Left cardiac atrium (tissue), 4 donors: Measurements from ENCODE around the gene PADI1. TPM values are rescaled to one million over a fixed set of nuclear protein-coding genes. Genes with fewer than 3 reads are reported as not detected.

Experiments
- ATAC-seq, 2 donors: fragments of 200-7000 bp; cut with Tn5 transposase; one replicate each; pipeline ENCODE4 v1.9.1; 2020; ENCODE audit warnings: mild to moderate bottlenecking in 2 of 2, moderate library complexity in 2 of 2
- DNase-seq: peaks from one replicate; pipeline ENCODE4 v3.0.0-alpha.2; 2020
- intact Hi-C, 2 donors: fragments of 100-400 bp; cut with DNase I; formaldehyde crosslinking; loops; one replicate each; pipeline versions ENCODE4 v1.14.1 to v1.15.1; 2022 to 2023
- total RNA-seq, 2 donors: library from RNA; stranded (reverse); fragmentation: NEBNext Ultra II Directional; extraction: Animal tissue kit (Norgen Biotek cat#: 25700); gene quantifications; one replicate each; pipeline ENCODE4 v1.2.1, GENCODE V29; 2021
- donor health status: DM: no; HTN: yes; CAD: no.
- donor health status: DM: no; HTN: yes; CAD: no; lungs with severe emphysema.
- donor health status: DM: yes; HTN: yes; CAD: no.
- donor health status: Dilated cardiomyopathy.

PADI1 gene
- total RNA-seq, 2 donors from 2014 or later = not detected

DNA sequence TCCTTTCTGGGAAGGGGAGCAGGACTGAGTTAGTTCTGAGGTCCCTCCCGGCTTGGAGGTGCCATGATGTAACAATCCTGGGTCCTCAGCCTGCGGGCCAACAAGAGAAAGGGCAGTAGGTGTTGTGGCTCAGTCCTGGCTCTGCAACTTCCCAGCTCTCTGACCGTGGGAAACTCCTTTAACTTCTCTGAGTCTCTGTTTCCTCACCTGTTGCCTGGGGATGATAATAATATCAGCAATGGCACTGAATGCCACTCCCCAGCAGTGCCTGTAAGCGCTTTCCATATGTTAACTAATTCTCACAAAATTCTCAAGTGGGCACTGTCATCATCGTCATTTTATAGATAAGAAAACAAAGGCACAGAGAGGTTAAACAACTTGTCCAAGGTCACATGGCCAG lies 46.3 kb downstream of the PADI1 start:
- ATAC-seq (no peak), DNase-seq (no peak)
- intact Hi-C loops = no loop called here

GRCh38 chr1:17251701-17252376 lies 46.9 kb downstream of the PADI1 start:
- ATAC-seq (no peak), DNase-seq (no peak)
- intact Hi-C loops = no loop called here

DNA sequence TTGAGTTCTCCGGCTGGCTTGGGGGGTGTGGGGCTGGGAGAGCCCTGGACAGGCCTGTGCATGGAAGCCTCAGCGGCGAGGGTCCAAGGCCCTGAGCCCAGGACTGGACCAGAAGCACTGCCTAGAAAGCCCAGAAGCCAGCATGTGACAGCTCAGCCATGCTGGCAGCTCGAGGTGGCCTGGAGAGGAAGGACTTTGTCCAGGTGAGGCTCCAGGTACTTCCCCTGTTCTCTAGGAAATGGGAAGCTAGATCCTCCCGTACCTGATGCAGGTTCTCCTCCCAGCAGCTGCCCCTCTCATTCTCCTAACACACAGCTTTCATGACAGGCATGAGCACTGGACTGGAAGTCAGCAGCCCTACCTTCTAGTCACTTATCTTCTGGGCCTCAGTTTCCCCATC lies 50.4 kb downstream of the PADI1 start:
- intact Hi-C loops = no loop called here
- no peak for DNase-seq
- ATAC-seq = no peak

- ATAC-seq = no peak
- intact Hi-C loops = no loop called here
- DNase-seq = no peak
Observed at GRCh38 chr1:17258116-17258757, 53.3 kb downstream of the PADI1 start.

DNA sequence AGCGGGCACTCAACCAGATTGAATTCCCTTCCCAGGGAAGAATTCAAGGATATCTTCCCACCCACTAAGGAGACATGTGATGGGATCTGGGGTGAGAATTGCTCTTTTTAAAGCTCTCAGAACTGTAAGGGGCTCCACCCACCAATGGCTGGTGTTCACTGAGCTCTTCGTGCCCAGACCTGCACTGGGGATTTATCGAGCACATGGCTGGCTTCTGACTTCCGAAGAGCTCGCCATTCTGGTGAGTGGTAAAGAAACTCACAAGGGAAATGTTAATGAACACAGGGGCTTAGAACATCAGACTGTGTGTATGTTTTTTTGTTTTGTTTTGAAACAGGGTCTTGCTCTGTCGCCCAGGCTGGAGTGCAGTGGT lies 53.8 kb downstream of the PADI1 start:
- ATAC-seq (no peak), DNase-seq (no peak)
- intact Hi-C loops = no loop called here

DNA sequence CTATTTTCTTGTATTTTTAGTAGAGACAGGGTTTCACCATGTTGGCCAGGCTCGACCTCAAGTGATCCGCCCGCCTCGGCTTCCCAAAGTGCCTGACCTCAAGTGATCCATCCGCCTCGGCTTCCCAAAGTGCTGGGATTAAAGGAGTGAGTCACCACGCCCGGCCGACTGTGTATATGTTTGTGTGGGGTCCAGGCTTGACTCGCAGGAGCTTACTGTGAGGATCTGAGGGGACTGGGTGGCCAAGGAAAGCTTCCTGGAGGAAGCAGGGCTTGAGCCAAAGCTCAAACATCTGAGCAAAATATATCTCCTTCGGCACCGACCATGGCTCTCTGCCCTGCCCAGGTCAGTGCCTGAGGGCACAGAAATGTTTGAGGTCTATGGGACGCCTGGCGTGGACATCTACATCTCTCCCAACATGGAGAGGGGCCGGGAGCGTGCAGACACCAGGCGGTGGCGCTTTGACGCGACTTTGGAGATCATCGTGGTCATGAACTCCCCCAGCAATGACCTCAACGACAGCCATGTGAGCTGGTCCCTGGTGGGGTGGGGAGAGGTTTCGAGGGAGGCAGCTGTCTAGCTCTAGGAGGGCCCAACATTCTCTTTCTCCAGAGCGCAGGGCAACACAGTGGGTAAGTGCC lies 54.4 kb downstream of the PADI1 start:
- intact Hi-C loops = no loop called here
- ATAC-seq = no peak

GRCh38 chr1:17260264-17260663 lies 55.3 kb downstream of the PADI1 start:
- DNase-seq = no peak
- no peak for ATAC-seq
- intact Hi-C loops = no loop called here

More for the DNA sequence above, 54.4 kb downstream of the PADI1 start:
- DNase-seq = no peak

DNA sequence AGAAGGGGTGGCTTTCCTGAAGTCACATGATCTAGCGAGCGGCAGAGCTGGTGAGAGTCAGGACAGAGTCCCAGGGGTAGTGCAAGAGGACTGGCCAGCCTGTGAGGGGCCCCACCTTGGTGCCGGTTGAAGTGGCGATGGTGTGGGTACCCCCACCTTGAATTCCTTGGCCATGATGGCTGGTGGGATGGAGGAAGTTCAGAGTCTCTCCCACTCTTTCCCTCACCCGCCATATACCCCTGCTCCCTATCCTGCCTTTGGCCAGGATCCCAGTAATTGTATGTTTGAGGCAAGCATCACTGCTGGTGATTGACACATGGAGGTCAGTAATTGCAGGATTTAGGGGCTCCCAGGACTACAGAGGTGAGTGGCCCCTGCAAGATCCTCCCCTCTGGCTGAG lies 55.8 kb downstream of the PADI1 start:
- intact Hi-C loops = no loop called here

DNA sequence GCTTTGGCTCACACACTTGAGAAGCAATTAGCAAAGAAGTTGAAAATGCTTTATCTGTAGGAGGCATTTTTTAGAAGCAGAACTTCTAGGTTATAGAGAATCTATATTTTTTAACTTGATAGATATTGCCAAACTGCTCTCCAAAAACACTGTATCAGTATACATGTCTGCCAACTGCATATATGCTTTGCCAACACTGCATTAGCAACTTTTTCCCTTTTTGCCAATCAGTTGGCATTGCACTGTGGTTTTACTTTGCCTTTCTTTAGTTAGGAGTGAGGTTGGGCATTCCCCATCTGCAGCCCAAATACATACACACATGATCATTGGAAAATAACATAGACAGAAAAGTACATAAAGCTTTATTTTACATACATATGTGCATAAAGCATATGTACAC lies 59.0 kb downstream of the PADI1 start:
- no peak for DNase-seq
- ATAC-seq = no peak
- intact Hi-C loops = no loop called here

More for the DNA sequence above, 55.8 kb downstream of the PADI1 start:
- ATAC-seq (no peak), DNase-seq (no peak)

DNA sequence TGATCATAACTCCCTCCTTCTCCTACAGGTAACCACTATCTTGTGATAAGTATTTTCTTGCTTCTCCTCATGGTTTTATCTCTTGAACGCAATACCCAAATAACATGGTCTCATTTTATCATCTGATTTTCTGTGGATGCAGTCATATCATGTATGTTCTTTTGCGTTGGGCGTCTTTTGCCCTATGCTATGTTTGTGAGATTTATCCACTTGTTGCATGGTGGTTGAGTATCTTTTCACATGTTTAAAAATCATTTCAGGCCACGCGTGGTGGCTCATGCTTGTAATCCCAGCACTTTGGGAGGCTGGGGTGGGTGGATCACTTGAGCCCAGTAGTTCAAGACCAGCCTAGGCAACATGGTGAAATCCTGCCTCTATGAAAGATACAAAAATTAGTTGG lies 59.5 kb downstream of the PADI1 start:
- DNase-seq (no peak), ATAC-seq (no peak)
- intact Hi-C loops = no loop called here

- DNase-seq (no peak), ATAC-seq (no peak)
- intact Hi-C loops = no loop called here
Observed at GRCh38 chr1:17265162-17265561, 60.2 kb downstream of the PADI1 start.

DNA sequence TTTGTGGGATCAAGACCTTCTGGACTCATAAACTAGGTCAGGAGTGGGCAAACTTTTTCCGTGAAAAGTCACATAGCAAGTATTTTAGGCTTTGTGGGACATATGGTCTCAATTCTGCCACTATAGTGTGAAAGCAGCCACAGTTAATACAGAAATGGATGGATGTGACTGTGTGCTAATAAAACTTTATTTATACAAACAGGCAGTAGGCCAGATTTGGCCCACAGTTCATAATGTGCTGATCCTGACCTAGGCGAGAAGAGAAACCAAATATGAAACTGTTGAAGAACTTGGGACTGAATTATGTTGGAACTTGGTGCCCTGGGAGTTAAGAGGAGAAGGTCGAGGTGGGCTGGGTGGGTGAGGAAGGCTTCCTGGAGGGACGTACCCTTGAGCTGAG lies 61.0 kb downstream of the PADI1 start:
- intact Hi-C loops = no loop called here

DNA sequence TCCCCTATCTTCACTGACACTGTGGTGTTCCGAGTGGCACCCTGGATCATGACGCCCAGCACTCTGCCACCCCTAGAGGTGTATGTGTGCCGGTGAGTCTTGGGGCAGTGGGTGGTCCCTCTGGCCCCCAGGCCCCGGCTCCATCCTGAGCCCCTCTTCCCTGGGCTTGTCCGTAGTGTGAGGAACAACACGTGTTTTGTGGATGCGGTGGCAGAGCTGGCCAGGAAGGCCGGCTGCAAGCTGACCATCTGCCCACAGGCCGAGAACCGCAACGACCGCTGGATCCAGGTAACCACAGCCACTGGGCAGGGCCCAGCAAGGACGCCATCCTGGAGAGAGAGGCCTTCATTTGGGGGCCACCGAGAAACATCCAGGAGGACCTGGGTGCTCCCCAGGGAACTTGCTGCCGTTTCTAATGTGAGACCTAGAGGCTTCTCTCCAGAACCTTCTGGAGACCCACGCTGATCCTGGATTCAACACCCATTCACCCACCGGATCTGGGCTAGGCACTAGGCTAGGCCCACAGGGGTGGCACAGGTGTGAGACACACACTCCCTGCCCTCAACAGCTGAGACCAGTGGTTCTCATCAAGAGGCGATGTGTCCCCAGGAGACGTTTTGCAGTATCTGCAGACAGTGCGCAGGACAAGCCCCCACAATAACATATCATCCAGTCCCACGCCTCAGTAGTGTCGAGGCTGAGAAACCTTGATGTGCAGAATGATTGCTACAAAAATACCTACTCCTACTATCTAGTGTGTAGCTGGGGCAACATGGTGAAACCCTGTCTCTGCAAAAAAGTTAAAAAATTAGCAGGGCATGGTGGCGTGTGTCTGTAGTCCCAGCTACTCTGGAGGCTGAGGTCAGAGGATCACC lies 66.2 kb downstream of the PADI1 start:
- intact Hi-C loops = no loop called here
- DNase-seq (no peak), ATAC-seq (no peak)

More for the DNA sequence above, 61.0 kb downstream of the PADI1 start:
- DNase-seq (no peak), ATAC-seq (no peak)

DNA sequence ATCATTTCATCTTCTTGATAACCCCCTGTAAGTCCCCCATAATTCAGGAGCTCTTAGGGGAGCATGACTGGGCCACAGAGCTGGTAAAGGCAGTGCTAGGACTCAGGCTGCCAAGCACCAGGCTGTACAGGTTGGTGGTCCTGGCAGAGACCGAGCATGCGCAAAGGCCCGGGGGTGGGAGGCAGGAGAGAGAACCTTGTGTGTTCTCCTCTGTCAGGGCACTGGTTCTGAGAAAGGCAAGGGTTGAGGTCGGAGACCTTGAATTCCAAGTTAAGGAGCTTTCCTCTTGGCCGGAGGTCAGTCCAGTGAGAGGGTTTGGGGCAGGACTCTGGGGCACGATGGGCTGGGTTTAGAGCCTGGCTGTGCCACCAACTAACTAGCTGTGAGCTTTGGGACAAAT lies 67.1 kb downstream of the PADI1 start:
- intact Hi-C loops = no loop called here
- ATAC-seq = no peak
- no peak for DNase-seq

DNA sequence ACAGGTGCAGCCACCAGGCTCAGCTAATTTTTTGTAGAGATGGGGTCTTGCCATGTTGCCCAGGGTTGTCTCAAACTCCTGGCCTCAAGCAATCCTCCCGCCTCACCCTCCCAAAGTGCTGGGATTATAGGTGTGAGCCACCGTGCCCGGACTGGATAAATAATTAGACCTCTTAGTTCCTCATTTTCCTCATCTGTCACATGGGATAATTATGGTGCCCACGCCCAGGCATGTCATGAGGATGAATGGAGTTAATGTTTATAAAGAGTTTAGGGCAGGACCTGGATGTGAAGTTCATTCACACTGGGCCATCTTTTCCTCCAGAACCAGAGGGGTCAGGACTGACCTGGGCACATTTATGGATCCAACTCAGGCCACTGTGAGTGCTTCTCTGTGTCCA lies 67.7 kb downstream of the PADI1 start:
- ATAC-seq = no peak
- no peak for DNase-seq
- intact Hi-C loops = no loop called here

DNA sequence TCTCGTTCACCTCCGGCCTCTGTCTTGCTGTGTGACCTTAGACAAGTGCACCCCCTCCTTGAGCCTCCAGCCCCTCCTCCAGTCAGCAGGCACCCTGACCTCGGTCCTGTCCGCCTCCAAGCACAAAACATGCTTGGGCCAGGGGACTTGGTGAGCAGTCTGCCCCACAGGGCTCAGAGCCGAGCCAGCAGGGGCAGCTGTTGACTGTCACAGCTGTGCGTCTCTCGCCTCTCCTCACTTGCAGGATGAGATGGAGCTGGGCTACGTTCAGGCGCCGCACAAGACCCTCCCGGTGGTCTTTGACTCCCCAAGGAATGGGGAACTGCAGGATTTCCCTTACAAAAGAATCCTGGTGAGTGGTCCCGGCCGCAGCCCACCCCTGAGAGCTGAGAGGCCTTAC lies 68.2 kb downstream of the PADI1 start:
- intact Hi-C loops = no loop called here
- no peak for ATAC-seq
- no peak for DNase-seq

DNA sequence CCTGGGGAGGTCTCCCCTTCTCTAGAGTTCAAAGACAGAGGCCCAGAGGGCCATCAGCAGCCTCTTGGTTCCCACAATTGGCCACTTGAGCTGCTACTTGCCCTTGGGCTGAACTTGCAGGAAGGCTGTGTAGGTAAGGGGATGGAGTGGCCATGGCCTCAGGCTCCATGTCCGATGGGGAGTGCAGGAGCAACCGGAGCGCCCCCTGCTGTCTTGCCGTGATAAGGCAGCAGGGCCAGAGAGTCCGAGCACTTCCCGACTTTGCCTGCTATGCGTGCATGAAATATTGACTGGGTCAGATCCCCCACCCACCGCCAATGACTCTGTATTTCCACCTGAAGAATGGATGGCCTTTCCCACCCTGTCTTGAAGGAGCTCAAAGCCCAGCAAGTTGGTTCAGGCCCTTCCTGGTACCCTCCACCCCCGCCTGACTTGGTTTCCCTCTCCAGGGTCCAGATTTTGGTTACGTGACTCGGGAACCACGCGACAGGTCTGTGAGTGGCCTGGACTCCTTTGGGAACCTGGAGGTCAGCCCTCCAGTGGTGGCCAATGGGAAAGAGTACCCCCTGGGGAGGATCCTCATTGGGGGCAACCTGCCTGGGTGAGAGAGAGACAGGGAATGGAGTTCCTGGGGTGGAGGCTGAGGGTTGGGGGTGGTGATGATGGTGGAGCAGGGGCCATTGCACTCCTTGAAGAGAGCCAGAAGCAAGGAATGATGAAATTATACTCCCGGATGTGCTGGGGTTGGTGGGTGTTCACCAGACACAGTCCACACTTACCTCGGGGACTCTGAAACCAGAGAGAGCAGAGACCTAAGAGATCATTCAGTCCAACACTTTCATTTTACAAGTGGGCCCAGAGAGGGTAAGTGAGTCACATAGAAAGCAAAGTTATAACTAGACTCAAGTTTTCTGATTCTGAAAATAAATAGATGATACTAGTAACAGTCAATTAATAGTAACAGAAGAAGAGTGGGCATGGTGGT lies 69.5 kb downstream of the PADI1 start:
- DNase-seq = no peak
- ATAC-seq = no peak
- intact Hi-C loops = no loop called here

GRCh38 chr1:17276568-17276967 lies 71.6 kb downstream of the PADI1 start:
- intact Hi-C loops = no loop called here
- ATAC-seq (no peak), DNase-seq (no peak)
